NCI-H128 (cell line): ENCODE measurements around the gene CACNA1B.

Experiments
- DNase-seq: peaks from one replicate; lab custom pipeline; 2025; ENCODE audit not compliant: unreplicated experiment; lab: John Stamatoyannopoulos, UW

Gene CACNA1B

DNA sequence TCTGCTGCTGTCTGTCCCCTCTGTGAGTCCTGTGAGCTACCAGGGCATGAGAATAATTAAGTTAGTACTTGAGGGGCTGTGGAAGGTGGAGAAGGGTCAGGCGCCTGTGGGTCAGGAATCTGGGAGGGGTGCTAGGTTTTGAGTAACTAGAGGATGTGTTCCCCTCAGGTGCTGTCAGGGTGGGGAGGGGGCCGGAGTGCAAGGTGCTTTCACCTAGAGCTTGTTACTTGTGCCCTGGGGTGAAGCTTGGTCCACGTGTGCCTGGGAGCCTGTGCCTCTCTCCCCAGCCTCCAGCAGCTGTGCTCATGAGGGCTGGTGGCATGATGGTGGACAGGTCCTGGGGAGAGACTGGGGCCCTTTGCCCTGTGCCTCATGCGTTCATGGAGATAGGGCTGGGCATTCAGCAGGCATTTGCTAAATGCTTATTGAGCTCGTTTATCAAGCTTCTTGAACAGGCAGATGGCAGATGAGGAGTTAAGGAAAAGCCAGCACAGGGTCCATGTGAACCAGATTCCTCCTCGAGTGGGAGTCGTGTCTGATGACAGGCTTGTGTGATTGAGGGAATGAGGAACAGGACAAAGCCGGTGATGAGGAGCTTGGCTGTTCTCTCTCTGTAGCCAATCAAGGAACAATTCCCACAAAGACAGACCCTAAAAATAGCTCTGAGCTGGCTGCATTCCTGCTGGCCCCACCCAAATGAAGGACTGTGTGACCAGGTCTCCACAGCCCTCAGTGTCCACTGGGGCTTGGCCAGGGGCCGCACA, 40.9 kb downstream of the CACNA1B start:
- DNase-seq: no peak

DNA sequence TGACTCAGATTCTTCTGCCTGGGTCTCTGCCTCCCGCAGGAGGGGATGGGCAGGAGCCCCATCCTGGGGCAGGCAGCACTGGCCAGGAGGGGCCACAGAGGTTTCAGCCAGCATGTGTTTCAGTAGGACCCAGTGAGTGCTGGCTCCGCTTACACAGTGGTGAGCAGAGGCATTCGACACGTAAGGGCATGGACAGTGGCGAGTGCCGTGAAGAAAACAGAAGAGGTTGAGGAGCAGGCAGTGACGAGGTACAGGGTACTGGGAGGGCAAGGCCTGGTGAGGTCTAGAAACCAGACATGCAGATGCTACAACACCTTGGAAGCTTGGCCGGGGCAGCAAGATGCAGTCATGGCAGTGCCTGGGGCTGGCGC, 41.5 kb downstream of the CACNA1B start:
- DNase-seq: no peak

DNA sequence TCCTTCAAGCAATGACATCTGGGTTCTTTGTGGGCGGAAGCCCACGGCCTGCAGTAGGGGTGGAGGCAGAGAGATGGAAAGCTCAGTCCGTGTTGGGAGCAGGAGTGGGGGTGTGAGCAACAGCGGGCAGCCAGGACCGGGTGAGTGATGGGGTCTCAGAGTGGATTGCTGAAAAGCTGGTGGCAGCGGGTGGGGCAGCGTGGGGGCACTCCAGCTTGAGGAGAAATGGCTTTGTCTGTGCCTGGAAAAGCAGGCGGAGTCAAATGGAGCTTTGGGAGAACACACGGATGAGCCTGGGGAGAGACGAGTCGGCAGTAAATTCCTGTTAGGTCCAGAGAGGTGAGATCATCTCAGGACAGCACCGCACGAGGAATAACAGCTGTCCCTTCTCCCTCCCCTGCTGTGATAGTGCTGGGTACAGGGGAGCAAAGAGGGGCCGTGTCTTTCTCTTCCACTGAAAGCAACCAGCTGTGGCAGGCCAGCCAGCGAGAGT, 42.1 kb downstream of the CACNA1B start:
- DNase-seq: no peak

DNA sequence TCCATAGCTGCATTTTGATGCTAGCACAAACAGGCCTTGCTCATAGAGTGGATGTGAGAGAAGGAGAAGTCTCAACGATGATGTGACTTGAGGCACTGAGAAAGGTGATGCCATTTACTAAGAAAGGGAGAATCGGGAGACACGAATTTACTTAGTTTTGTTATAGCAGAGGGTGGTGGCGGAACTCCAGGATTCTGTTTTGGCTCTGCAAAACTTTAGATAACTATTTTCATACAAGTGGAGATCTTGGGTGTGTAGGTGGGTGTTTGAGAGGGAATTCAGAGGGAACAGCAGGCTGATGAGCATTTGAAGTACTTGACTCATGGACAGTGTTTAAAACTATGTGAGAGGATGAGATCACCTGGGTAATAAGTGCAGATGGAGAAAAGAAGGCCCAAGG, 43.2 kb downstream of the CACNA1B start:
- DNase-seq: no peak

DNA sequence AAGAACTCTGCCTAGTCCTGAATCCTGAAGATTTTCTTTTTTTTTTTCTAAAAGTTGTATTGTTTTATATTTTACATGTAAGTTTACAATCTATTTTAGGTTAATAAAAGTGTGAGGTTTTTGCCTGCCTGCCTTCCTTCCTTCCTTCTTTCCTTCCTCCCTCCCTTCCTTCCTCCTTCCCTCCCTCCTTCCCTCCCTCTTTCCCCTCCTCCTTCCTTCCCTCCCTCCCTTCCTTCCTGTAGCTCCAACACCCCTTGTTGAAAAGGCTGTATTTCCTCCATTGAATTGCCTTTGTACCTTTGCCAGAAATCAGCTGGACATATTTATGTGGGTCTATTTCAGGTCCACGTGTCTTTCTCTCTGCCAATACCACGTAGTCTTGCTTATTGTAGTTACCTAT, 46.6 kb downstream of the CACNA1B start:
- no peak for DNase-seq

DNA sequence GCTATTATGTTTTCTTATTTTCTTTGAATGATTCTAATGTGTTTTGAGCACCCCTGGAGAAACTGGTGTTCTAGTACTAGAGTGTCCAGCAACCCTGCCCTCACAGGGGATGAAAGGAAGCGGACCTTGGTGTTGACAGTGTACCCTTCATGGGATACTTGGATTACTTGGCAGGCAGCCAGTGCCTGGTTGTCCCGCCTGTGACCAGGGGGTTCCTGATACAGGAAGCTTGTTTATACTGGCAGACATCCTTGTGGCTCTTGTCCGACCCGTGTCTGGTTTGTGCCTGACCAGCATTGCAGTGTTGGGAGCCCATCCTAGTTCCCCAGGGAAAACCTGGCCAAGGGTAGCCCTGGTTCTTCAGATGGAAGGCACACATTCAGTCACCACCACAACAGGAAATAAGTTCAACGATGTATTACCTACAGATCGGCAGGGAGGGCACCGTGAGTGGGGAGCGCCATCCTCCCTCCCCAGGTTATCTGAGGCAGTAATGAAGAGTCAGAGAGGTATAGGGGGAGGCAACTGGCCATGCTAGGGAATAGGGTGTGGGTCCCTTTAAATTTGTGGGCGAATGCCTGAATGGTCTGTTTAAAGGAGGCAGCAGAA, 47.3 kb downstream of the CACNA1B start:
- DNase-seq: no peak

DNA sequence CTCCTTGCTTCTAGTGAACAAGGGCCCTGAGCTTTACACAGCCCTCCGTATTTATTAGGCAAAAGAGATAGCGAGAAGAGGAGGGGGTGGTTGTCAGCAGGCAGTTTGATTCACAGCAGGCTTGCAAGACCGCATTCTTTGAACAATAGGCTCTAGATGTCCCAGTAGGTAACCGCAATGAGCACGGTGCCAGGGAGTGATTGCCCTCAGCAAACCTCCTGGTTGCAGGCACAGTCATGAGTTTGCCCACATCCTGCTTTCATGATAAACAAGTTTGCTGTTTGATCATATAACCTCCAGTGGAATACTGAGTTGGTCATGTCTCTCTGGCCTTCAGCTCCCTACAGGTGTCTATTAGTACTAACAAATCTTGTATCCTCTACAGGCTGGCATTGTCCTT, 66.1 kb downstream of the CACNA1B start:
- DNase-seq: no peak

DNA sequence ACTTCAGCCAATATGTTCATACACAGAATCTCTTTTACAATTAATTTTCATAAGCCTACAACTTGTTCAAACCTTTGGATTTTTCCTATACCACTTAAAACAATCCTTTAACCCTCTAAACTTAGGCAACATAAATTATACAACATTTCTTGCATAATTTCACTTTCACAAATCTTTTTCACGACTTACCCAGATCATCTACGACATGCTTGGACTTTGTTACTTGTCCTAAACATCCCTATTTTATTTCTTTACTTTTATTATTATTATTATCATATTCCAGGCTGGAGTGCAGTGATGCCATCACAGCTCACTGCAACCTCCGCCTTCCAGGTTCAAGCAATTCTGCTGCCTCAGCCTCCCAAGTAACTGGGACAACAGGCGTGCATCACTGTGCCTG, 68.0 kb downstream of the CACNA1B start:
- no peak for DNase-seq

DNA sequence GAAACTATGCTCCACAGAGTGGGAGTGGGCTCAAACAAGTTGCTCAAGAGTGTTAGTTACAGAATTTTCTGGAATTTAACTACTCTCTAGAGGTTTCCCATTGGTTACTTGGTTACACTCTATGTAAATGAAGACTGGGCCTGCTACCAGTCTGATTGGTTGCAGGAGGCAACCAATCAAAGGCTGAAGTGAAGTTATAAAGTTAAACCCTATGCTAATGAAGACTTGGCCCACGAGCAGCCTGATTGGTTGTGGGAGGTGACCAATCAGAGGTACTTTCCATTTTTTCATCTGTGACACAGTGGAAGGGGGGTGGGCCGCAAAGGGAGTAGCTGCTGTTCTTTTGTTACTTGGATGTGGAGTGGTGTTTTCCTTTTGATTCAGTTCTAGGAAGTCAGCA, 69.4 kb downstream of the CACNA1B start:
- no peak for DNase-seq

DNA sequence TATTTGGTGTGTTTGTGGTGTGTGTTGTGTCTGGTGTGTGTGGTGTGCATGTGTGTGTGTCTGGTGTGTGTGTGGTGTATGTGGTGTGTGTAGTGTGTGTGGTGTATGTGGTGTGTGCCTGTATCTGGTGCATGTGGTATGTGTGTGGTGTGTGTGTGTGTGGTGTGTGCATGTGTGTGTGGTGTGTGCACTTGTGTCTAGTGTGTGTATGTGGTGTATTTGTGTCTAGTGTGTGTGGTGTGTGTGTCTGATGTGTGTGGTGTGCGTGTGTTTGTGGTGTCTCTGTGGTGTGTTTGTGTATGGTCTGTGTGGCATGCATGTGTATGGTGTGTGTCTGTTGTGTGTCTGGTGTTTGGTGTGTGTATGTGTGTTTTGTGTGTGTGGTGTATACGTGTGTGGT, 71.1 kb downstream of the CACNA1B start:
- no peak for DNase-seq

DNA sequence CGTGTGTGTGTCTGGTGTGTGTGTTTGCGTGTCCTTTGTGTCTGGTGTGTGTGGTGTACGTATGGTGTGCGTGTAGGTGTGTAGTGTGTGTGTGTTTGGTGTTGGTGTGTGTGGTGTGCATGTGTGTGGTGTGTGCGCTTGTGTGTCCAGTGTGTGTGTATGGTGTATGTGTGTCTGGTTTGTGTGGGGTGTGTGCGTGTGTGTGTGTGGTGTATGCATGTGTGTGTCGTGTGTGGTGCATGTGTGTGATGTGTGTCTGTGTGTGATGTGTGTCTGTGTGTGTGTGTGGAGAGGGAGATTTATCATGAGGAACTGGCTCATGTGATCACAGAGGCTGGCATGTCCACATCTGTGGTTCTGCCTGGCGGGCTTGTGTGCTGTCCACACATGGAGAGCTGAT, 71.7 kb downstream of the CACNA1B start:
- no peak for DNase-seq

DNA sequence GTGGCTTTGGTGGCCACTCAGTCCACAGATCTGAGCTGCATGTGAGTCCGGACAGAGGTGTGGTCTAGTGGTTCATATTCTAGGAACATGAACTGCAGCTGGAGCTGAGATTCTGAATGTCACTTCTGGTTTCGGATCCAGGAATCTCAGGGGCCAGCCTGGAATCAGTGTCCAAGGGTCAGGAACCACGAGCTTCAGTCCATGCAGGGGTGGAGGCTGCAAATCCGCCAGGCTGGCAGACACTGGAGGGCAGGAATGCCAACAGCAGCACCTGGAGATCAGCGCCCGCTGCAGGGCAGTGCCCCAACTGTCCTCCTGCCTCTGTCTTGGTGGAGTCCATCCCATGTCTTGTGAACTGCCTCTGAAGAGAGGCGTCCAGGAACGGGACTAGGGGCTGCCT, 73.5 kb downstream of the CACNA1B start:
- DNase-seq: no peak

DNA sequence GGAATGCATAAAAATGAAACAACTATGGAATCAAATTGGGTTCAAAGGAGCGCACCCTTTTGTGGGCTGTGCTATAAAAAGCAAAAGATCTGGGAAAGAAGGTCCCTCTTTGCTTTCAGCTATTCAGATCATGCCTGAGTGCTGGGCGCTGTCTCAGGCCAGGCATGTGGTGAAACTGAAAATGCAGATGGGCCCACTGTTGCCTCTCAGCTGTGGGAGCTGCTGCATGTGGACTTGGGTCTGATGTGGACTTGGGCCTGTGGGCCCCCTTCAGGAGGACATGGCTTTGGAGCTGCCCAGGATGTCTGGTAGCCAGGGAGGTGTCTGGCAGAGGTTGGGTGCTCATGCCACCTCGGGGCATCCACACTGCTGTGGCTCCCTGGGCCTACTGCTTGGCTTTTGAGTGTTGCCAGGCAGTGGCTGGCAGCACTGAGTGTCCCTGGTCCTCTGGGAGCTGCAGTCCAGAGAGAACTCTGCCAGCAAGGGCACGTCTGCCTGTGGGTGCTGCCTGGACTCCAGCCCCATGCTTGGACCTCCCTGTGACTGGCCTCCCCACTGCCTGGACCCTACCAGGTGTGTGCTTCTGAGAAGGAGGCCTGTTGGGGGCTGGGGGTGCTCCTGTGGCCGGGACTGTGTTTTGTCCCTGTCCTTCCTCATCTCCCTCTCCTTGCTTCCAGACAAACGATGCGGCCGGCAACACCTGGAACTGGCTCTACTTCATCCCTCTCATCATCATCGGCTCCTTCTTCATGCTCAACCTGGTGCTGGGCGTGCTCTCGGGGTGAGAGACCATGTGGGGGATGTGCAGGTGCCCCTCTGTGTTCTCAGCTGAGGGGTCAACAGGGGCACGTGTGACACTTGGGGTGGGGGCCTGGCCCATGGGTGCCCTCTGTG, 74.3 kb downstream of the CACNA1B start:
- no peak for DNase-seq

DNA sequence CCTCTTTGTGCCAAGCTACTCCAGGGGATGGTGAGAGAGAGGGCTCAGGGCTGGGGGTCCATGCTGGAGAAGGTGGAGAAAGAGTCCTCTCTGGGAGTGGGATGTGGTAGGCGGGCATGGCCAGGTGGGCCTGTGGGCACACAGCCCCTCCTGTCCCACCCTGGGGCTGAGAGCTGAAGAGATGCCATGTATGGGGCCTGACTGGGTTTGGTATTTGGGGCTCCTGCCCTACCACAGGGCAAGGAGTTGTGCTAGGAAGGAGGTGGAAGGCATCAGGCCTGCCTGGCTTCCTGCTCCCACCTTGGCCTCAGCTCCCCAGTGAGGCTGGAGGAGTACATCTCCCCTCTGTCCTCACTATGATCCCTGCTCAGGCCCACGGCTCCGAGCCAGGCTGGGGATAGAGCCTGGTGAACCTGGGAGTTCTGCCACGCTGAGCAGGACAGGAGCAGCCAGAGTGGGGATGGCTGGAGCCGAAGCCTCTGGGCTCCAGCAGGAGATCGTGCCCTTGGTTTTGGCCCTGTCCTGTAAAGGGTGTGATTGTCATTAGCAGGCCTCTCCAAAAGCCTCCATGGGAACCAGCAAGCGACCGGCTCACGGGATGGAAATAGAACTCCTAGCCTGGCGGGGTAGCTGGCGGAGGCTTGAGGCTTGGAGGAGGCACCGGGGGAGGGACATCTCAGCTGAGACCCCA, 75.5 kb downstream of the CACNA1B start:
- no peak for DNase-seq

DNA sequence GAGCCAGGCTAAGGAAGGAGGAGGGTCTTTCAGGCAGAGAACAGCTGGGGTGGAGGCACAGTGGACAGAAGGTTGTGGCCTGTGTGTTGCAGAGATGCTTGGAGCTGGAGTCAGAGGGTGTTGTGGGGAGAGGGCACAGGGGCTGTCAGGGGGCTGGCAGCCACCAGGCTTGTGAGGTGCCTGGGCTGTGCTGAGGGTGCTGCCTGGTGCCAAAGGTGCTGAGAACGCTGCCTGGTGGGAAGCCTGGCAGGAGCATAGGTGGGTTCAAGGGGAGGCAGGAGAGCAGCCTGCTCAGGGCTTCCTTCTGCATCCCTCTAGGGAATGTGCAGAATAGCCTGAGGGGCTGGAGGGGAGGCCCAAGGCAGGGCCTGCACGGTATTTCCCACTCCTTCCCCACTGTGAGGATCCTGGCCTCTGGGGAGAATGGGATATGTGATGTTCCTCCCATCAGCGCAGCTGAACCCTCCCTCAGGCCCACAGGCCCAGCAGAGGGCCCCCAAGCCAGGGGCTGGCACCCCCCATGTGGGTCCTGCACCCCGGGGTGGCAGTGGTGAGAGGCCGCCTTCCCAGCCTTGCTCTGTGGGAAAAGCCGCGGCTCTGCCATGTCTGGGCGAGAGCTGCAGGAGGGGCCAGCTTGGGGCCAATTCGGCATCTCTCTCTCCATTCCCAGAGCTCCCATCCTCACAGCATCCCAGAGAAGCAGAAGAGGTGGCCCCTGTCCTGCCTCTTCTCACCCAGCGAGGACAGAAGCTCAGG, 76.3 kb downstream of the CACNA1B start:
- no peak for DNase-seq

DNA sequence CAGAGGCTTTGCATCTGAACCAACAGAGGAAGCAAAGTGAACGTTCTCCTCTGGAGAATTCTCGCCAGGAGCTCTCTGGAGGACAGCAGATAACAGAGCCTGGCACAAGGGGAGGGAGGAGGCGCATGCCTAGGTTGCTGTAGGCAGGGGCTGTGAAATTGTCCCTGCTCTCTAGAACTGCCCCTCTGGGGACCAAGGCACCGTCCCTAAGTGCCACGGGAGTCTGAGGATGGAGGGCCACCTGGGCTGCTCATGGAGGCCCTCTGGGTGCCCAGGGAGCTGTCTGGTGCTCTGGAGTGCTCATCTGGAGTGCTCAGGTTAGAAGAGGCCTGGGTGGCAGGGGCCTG, 77.6 kb downstream of the CACNA1B start:
- DNase-seq: no peak

DNA sequence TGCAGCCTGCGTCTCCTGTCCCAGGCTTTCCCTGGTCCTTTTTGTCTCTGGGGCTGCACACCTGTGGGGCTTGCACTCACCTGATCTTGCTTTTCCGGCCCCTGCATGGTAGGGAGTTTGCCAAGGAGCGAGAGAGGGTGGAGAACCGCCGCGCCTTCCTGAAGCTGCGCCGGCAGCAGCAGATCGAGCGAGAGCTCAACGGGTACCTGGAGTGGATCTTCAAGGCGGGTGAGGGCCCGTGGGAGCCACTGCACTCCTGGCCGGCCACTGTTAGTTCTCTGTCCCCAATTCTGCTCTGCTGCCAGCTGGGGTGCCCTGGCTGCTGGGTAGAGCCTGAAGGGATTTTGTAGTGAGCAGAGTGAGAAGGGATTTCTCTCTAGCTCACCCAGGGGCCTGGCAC, 78.0 kb downstream of the CACNA1B start:
- no peak for DNase-seq

DNA sequence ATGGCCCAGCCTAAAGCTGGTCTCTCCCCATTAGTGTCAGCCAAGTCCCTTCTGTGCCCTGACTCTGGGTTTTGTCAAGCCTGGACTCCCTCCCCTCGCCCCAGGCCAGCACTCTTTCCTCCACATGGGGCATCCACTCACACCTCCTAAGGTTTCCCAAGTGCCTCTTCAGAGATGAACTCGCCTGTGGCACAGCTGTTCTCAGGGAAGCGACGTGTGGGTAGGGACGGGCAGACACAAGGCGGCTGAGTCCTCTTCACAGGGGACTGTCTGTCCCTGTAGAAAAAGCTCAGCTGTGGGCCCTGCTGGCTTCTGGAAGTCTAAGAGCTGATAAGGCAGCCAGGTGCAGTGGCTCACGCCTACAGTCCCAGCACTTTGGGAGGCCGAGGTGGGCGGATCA, 78.5 kb downstream of the CACNA1B start:
- no peak for DNase-seq

DNA sequence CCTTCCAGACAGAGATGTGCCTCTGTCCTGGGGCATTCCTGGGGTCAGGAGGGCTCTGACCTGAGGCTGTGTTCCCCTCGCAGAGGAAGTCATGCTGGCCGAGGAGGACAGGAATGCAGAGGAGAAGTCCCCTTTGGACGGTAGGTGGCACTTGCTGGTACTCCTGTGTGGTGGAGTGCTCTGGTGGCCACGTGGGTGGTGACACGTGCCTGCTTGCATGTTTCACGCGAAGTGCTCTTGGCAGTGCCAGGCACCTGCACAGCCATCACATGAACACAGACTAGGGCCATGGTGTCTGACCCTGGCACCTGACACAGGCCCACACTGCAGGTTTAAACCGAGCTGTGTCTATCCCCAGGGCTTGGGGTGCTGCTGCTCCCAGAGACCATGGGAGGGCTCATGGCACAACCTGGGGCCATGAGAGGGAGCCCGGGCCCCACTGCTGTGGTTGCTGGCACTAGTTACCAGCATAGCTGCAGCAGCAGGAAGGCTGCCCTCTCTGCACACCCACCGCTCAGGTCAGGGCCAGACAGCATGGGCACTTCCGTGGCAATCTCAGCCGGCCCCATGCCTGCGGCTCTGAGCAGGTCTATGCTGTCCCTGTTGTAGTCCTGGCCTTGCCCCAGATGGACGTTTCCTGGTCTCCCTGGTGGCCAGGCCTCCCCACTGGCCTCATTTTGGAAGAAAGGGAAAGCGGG, 79.3 kb downstream of the CACNA1B start:
- no peak for DNase-seq
